Endothelial cell of umbilical vein (primary cell): ENCODE data around the gene CCNF. TPM values are rescaled to one million over a fixed set of nuclear protein-coding genes. Genes with fewer than 3 reads are reported as not detected.

Source experiments
- BruUV-seq: library from RNA; stranded (reverse); fragments of 400-500 nt; replicated peaks from 2 replicates; lab custom pipeline; 2021; lab: Mats Ljungman, UMichigan
- CTCF ChIA-PET: fragments of 300-600, 350-600 bp; sonication (Branson Sonifier 250); formaldehyde crosslinking; loops from one replicate; lab custom pipeline; 2021; ENCODE audit warnings: antibody characterized with exemption, inconsistent platforms; lab: Charles Lee
- POLR2A ChIA-PET: fragments of 300-600, 350-600 bp; sonication (Branson Sonifier 250); formaldehyde crosslinking; loops from one replicate; lab custom pipeline; 2021; ENCODE audit warnings: antibody characterized with exemption, inconsistent platforms; lab: Charles Lee
- DNase-seq: peaks from one replicate; pipeline ENCODE4 v3.0.0-alpha.2; 2011; ENCODE audit warnings: low read depth, low spot score
- FAIRE-seq: peaks from 2 replicates; lab custom pipeline; 2011; peaks lifted over from hg19 to GRCh38; lab: Jason Lieb, UNC
- H2AFZ ChIP-seq: 2 replicates; pipeline ENCODE4 v1.6.0; 2012; ENCODE audit warnings: low read depth, low read length, control low read depth, inconsistent platforms
- H3K27ac ChIP-seq: 2 replicates; pipeline ENCODE4 v1.5.1; 2011; ENCODE audit warnings: low read depth, mild to moderate bottlenecking, control low read depth, low read length, moderate library complexity; ENCODE audit not compliant: insufficient read depth
- H3K27me3 ChIP-seq, 2 experiments: 2 replicates each; pipeline versions ENCODE4 v1.6.0 to v1.6.1; 2011; ENCODE audit warnings: low read length in 2 of 2, mixed read lengths in 1 of 2; ENCODE audit not compliant: control insufficient read depth in 2 of 2, insufficient read depth in 2 of 2
- H3K36me3 ChIP-seq, 2 experiments: 2 replicates in 1 of 2; 3 replicates in 1 of 2; pipeline ENCODE4 v1.5.1; 2011; ENCODE audit warnings: low read length in 2 of 2, mild to moderate bottlenecking in 1 of 2, moderate library complexity in 1 of 2; ENCODE audit not compliant: control insufficient read depth in 2 of 2, insufficient read depth in 2 of 2; ENCODE audit errors: extremely low read depth in 1 of 2
- H3K4me1 ChIP-seq: 3 replicates; pipeline ENCODE4 v1.5.1; 2011; ENCODE audit warnings: mild to moderate bottlenecking, low read length; ENCODE audit not compliant: control insufficient read depth, insufficient read depth; ENCODE audit errors: extremely low read depth
- H3K4me2 ChIP-seq: 2 replicates; pipeline ENCODE4 v1.6.1; 2011; ENCODE audit warnings: low read length, control low read depth, mixed read lengths; ENCODE audit not compliant: insufficient read depth
- H3K4me3 ChIP-seq, 3 experiments: fragments of 200-600 bp in 1 of 3; sonication (generic), shearing (Covaris generic) in 1 of 3; replicated peaks in 1 of 3; 2 replicates each; pipeline ENCODE4 v1.5.1; 2011 to 2016; ENCODE audit warnings: control low read depth in 3 of 3, low read length in 3 of 3, mild to moderate bottlenecking in 2 of 3, inconsistent platforms in 1 of 3, low read depth in 1 of 3, moderate library complexity in 1 of 3; ENCODE audit not compliant: insufficient read depth in 1 of 3
- H3K79me2 ChIP-seq: 2 replicates; pipeline ENCODE4 v1.6.0; 2012; ENCODE audit warnings: low read length, inconsistent platforms; ENCODE audit not compliant: control insufficient read depth, insufficient read depth
- H3K9ac ChIP-seq: replicated peaks from 2 replicates; pipeline ENCODE3; 2011; ENCODE audit warnings: low read length, control low read depth; ENCODE audit not compliant: insufficient read depth; ENCODE audit errors: extremely low read depth
- H3K9me1 ChIP-seq: replicated peaks from 3 replicates; pipeline ENCODE4 v1.6.0; 2011; ENCODE audit warnings: mild to moderate bottlenecking, low read length; ENCODE audit not compliant: control insufficient read depth, insufficient read depth; ENCODE audit errors: extremely low read depth
- H3K9me3 ChIP-seq: replicated peaks from 2 replicates; pipeline ENCODE4 v1.5.1; 2012; ENCODE audit warnings: low read length, inconsistent platforms; ENCODE audit not compliant: control insufficient read depth, insufficient read depth
- H4K20me1 ChIP-seq: replicated peaks from 2 replicates; pipeline ENCODE3; 2011; ENCODE audit warnings: mild to moderate bottlenecking, low read length; ENCODE audit not compliant: control insufficient read depth, insufficient read depth; ENCODE audit errors: extremely low read depth
- CTCF ChIP-seq, 2 donors: IDR thresholded peaks; 1 replicate in 1 of 2; 2 replicates in 1 of 2; pipeline ENCODE4 v1.5.1; 2011; ENCODE audit warnings: low read length in 2 of 2, mild to moderate bottlenecking in 2 of 2, moderate library complexity in 2 of 2, control low read depth in 1 of 2, inconsistent platforms in 1 of 2, low read depth in 1 of 2; ENCODE audit not compliant: insufficient read depth in 1 of 2; ENCODE audit errors: extremely low read depth in 1 of 2
- EZH2 ChIP-seq: IDR thresholded peaks from 2 replicates; pipeline ENCODE4 v1.6.1; 2012; ENCODE audit warnings: borderline replicate concordance, low read depth, mild to moderate bottlenecking, moderate library complexity, low read length, inconsistent platforms; ENCODE audit not compliant: severe bottlenecking
- FOS ChIP-seq: IDR thresholded peaks from 2 replicates; pipeline ENCODE4 v1.6.1; 2011; ENCODE audit warnings: mild to moderate bottlenecking, low read length, moderate library complexity, borderline replicate concordance; ENCODE audit not compliant: insufficient read depth
- GATA2 ChIP-seq: IDR thresholded peaks from 2 replicates; pipeline ENCODE4 v1.7.0; 2011; ENCODE audit warnings: low read depth, mild to moderate bottlenecking, moderate library complexity, mixed read lengths, low read length; ENCODE audit not compliant: insufficient read length, insufficient read depth
- JUN ChIP-seq: IDR thresholded peaks from 2 replicates; pipeline ENCODE4 v1.6.1; 2011; ENCODE audit warnings: borderline replicate concordance, low read depth; ENCODE audit not compliant: insufficient read length, insufficient read depth
- MYC ChIP-seq: IDR thresholded peaks from one replicate; pipeline ENCODE4 v1.6.1; 2011; ENCODE audit warnings: mild to moderate bottlenecking, low read depth, low read length
- POLR2A ChIP-seq: IDR thresholded peaks from 2 replicates; pipeline ENCODE4 v1.6.1; 2012; ENCODE audit warnings: low read depth, mild to moderate bottlenecking, control low read depth, low read length
- POLR2AphosphoS5 ChIP-seq: IDR thresholded peaks from 2 replicates; pipeline ENCODE4 v1.6.1; 2012; ENCODE audit warnings: low read depth, mild to moderate bottlenecking, control low read depth, low read length, moderate library complexity; ENCODE audit not compliant: insufficient read depth
- dilution Hi-C: fragments of 300-500 bp; cut with MboI; formaldehyde crosslinking; loops from one replicate; pipeline ENCODE4 v1.15.0; 2019; ENCODE audit warnings: low sequenced_read_pairs; ENCODE audit not compliant: extremely low pct_ligation_motif_present
- intact Hi-C: fragments of 100-400 bp; cut with micrococcal nuclease; formaldehyde crosslinking; loops from one replicate; pipeline ENCODE4 v1.10.0; 2022
- polyA plus RNA-seq, 4 experiments: library from polyadenylated mRNA; depleted of rRNA in 3 of 4; stranded (reverse) in 3 of 4; unstranded in 1 of 4; fragments of >200 nt; gene quantifications; 2 replicates each; pipeline versions ENCODE4 v1.2.1 to v1.2.3, GENCODE V29; 2011 to 2012; ENCODE audit warnings: missing spikeins in 1 of 4
- total RNA-seq: library from RNA; stranded (reverse); gene quantifications from 2 replicates; pipeline ENCODE4 v1.2.3, GENCODE V29; 2021
- TF ChIP-seq, protein P1 (sequence below): IDR thresholded peaks from 2 replicates; pipeline ENCODE4 v1.6.1; 2011; ENCODE audit not compliant: insufficient read depth, insufficient read length

The CCNF gene
- total and polyA plus RNA-seq, 2 donors (not counting 3 experiments of a cell fraction or from before 2014, with no cell fraction given) = 13.9 to 48.9 TPM

GRCh38 chr16:2496223-2497115, 67.2 kb downstream of the CCNF start:
- dilution Hi-C loops = no loop called here
- Histone ChIP-seq H4K20me1 (no peaks in the 10 kb centered on the region), H3K79me2 (no peaks in the 10 kb centered on the region), H3K9ac (no peak overlapping the region), H3K4me3 (no peak overlapping the region), H3K4me2 (no peak overlapping the region), H3K27me3 (no peaks in the 10 kb centered on the region), H2AFZ (no peak overlapping the region), H3K9me3 (no peaks in the 10 kb centered on the region), H3K27ac (no peak overlapping the region), H3K36me3 (peaks cover 0 to 16% of the 10 kb centered on the region in 2 experiments), H3K4me1 (no peaks in the 10 kb centered on the region), H3K9me1 (no peaks in the 10 kb centered on the region)
- CTCF ChIA-PET = interaction anchor here (0.9 to 1.5 kb wide), 2 partner anchors 18 to 156 kb away, joined by 3 read pairs; partner anchors contain the start of gene ABCA3
- TF ChIP-seq JUN (no peak), CTCF (IDR thresholded peaks at IDR 0.05; ENCODE audit: extremely low read depth in 1 of 2, insufficient read depth in 1 of 2, low read depth in 1 of 2, low read length in 2 of 2) (no peak), POLR2AphosphoS5 (no peak), GATA2 (no peak), FOS (no peak), POLR2A (no peak), EZH2 (no peak), MYC (no peak)
- TF ChIP-seq, protein P1, sequence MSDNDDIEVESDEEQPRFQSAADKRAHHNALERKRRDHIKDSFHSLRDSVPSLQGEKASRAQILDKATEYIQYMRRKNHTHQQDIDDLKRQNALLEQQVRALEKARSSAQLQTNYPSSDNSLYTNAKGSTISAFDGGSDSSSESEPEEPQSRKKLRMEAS = no peak
- intact Hi-C loops = no loop called here
- no peak for DNase-seq
- POLR2A ChIA-PET = no interaction called here
- no peak for FAIRE-seq
- no TSS peak for BruUV-seq
